PC-3 (cell line): ENCODE data around the gene IQCF6. TPM values are rescaled to one million over a fixed set of nuclear protein-coding genes. Genes with fewer than 3 reads are reported as not detected.

ENCODE experiments used
- ATAC-seq: fragments of 200-7000 bp; cut with Tn5 transposase; 2 replicates; pipeline ENCODE4 v1.9.1; 2020; ENCODE audit warnings: mild to moderate bottlenecking, moderate library complexity
- BruUV-seq: library from RNA; stranded (reverse); fragments of 400-500 nt; replicated peaks from 2 replicates; lab custom pipeline; 2021; lab: Mats Ljungman, UMichigan
- CTCF ChIA-PET: fragments of 300-600 bp; sonication (Branson Sonifier 250); formaldehyde crosslinking; loops from one replicate; lab custom pipeline; 2022; ENCODE audit warnings: antibody characterized with exemption; lab: Charles Lee
- POLR2A ChIA-PET: fragments of 300-600 bp; sonication (Branson Sonifier 250); formaldehyde crosslinking; loops from one replicate; lab custom pipeline; 2022; ENCODE audit warnings: antibody characterized with exemption; ENCODE audit not compliant: unreplicated experiment; lab: Charles Lee
- DNase-seq: peaks from one replicate; pipeline ENCODE4 v3.0.0-alpha.2; 2015
- H2AFZ ChIP-seq: fragments of 300-600 bp; sonication (generic); 2 replicates; pipeline ENCODE4 v1.6.0; 2016; ENCODE audit warnings: antibody characterized with exemption, low read length
- H3F3A ChIP-seq: fragments of 300-600 bp; sonication (generic); one replicate; pipeline ENCODE4 v1.6.0; 2017; ENCODE audit warnings: antibody characterized with exemption, low read length, control low read depth, mild to moderate bottlenecking; ENCODE audit not compliant: unreplicated experiment
- H3K27ac ChIP-seq: fragments of 300-600 bp; sonication (generic); 2 replicates; pipeline ENCODE4 v1.5.1; 2016; ENCODE audit warnings: mild to moderate bottlenecking, low read length
- H3K27me3 ChIP-seq: fragments of 300-600 bp; sonication (generic); 2 replicates; pipeline ENCODE4 v1.6.1; 2016; ENCODE audit warnings: low read length, mixed read lengths
- H3K36me3 ChIP-seq: fragments of 300-600 bp; sonication (generic); 2 replicates; pipeline ENCODE4 v1.6.1; 2016; ENCODE audit warnings: low read depth, mixed run types, low read length, mixed read lengths
- H3K4me1 ChIP-seq: fragments of 300-600 bp; sonication (generic); 2 replicates; pipeline ENCODE4 v1.5.1; 2016; ENCODE audit warnings: low read length; ENCODE audit not compliant: insufficient read depth
- H3K4me2 ChIP-seq: fragments of 300-600 bp; sonication (generic); 2 replicates; pipeline ENCODE4 v1.6.0; 2016; ENCODE audit warnings: low read length
- H3K4me3 ChIP-seq: fragments of 300-600 bp; sonication (generic); 2 replicates; pipeline ENCODE4 v1.5.1; 2016; ENCODE audit warnings: mild to moderate bottlenecking, low read length, mixed read lengths
- H3K79me2 ChIP-seq: fragments of 300-600 bp; sonication (generic); 2 replicates; pipeline ENCODE4 v1.6.1; 2017; ENCODE audit warnings: low read length, mixed read lengths
- H3K9ac ChIP-seq: fragments of 300-600 bp; sonication (generic); 2 replicates; pipeline ENCODE4 v1.6.0; 2016; ENCODE audit warnings: mild to moderate bottlenecking, low read length
- H3K9me2 ChIP-seq: fragments of 300-600 bp; sonication (generic); replicated peaks from 2 replicates; pipeline ENCODE4 v1.6.1; 2016; ENCODE audit warnings: mixed run types, low read length, mixed read lengths
- H3K9me3 ChIP-seq: fragments of 300-600 bp; sonication (generic); 2 replicates; pipeline ENCODE4 v1.6.1; 2016; ENCODE audit warnings: low read length, mixed read lengths
- H4K20me1 ChIP-seq: fragments of 300-600 bp; sonication (generic); 2 replicates; pipeline ENCODE4 v1.6.1; 2016; ENCODE audit warnings: low read length, mixed read lengths
- EZH2 ChIP-seq: fragments of 300-600 bp; sonication (generic); IDR thresholded peaks from one replicate; pipeline ENCODE4 v1.6.1; 2017; ENCODE audit warnings: antibody characterized with exemption, mild to moderate bottlenecking, low read length; ENCODE audit not compliant: unreplicated experiment
- EZH2phosphoT487 ChIP-seq: fragments of 300-600 bp; sonication (generic); IDR thresholded peaks from 2 replicates; pipeline ENCODE4 v1.6.1; 2018; ENCODE audit warnings: mild to moderate bottlenecking, antibody characterized with exemption, low read length, borderline replicate concordance
- intact Hi-C: fragments of 100-400 bp; cut with micrococcal nuclease; formaldehyde crosslinking; loops from 2 replicates; pipeline ENCODE4 v1.9.0; 2023
- total RNA-seq: library from RNA; depleted of rRNA; stranded (reverse); fragments of >200 nt; gene quantifications from 2 replicates; pipeline ENCODE4 v1.2.3, GENCODE V29; 2014
- TF ChIP-seq, protein P1 (sequence below): fragments of 300-600 bp; sonication (generic); conservative IDR thresholded peaks from 2 replicates; pipeline ENCODE4 v1.5.1; 2017; ENCODE audit warnings: antibody characterized with exemption, low read depth, mild to moderate bottlenecking, low read length

The IQCF6 gene
- total RNA-seq, 1 experiment from 2014 or later: not detected

GRCh38 chr3:51735950-51736349 is 43.1 kb downstream of the IQCF6 start:
- CTCF ChIA-PET: no interaction called here

DNA sequence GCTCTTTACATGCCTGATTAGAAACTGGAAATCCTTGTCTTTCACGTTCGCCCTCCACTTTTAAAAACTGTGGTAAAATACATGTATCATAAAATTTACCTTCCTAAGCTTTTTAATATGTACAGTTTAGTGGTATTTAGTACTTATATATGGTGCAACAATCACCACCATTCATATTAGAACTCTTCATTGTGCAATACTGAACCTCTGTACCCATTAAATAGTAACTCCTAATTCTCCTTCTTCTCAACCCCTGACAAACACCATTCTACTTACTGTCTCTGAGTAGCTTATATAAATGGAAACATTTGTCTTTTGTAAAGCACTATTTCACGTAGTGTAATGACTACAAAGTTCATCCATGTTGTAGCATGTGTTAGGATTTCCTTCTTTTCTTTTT is 44.0 kb downstream of the IQCF6 start:
- Histone ChIP-seq H3F3A (no peaks in the 10 kb centered on the region), H3K9ac (no peak overlapping the region), H3K79me2 (no peaks in the 10 kb centered on the region), H3K27me3 (peaks cover 53% of the 10 kb centered on the region), H3K4me1 (no peaks in the 10 kb centered on the region), H4K20me1 (no peaks in the 10 kb centered on the region), H3K36me3 (no peaks in the 10 kb centered on the region), H3K9me3 (no peaks in the 10 kb centered on the region), H3K27ac (no peak overlapping the region), H3K4me3 (no peak overlapping the region), H3K9me2 (no peaks in the 10 kb centered on the region), H3K4me2 (no peak overlapping the region), H2AFZ (no peak overlapping the region)
- POLR2A ChIA-PET: no interaction called here
- no TSS peak for BruUV-seq
- ATAC-seq (no peak), DNase-seq (no peak)
- intact Hi-C loops: no loop called here
- CTCF ChIA-PET: no interaction called here
- TF ChIP-seq, protein P1, sequence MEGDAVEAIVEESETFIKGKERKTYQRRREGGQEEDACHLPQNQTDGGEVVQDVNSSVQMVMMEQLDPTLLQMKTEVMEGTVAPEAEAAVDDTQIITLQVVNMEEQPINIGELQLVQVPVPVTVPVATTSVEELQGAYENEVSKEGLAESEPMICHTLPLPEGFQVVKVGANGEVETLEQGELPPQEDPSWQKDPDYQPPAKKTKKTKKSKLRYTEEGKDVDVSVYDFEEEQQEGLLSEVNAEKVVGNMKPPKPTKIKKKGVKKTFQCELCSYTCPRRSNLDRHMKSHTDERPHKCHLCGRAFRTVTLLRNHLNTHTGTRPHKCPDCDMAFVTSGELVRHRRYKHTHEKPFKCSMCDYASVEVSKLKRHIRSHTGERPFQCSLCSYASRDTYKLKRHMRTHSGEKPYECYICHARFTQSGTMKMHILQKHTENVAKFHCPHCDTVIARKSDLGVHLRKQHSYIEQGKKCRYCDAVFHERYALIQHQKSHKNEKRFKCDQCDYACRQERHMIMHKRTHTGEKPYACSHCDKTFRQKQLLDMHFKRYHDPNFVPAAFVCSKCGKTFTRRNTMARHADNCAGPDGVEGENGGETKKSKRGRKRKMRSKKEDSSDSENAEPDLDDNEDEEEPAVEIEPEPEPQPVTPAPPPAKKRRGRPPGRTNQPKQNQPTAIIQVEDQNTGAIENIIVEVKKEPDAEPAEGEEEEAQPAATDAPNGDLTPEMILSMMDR: no peak
- TF ChIP-seq EZH2phosphoT487: no peak

More at GRCh38 chr3:51735950-51736349, 43.1 kb downstream of the IQCF6 start:
- POLR2A ChIA-PET: no interaction called here
- Histone ChIP-seq H4K20me1 (no peaks in the 10 kb centered on the region), H2AFZ (no peak overlapping the region), H3K4me1 (no peaks in the 10 kb centered on the region), H3K4me3 (no peak overlapping the region), H3K79me2 (no peaks in the 10 kb centered on the region), H3K27ac (no peak overlapping the region), H3K9me3 (no peaks in the 10 kb centered on the region), H3F3A (no peaks in the 10 kb centered on the region), H3K9me2 (no peaks in the 10 kb centered on the region), H3K36me3 (no peaks in the 10 kb centered on the region), H3K9ac (no peak overlapping the region), H3K4me2 (no peak overlapping the region), H3K27me3 (peaks cover 60% of the 10 kb centered on the region)
- no TSS peak for BruUV-seq
- no peak for DNase-seq
- TF ChIP-seq EZH2phosphoT487: no peak
- TF ChIP-seq, protein P1: no peak
- no peak for TF ChIP-seq EZH2
- ATAC-seq: no peak
- intact Hi-C loops: no loop called here

DNA sequence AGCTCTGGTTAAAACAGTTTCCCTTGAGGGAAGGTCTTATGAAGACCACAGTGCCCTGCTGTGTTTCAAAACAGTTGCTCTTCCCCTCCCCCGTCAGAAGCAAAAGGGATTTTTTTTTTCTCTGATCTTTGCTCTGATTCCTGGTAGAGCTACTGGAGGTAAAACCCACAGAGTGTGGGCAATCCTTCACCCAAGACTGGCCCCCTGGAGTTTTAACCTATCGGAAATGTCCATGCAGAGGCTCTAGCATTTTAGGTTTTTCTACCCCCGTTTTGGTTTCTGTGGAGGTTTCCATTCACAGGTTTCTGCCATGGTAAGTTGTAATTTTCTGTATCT is 44.5 kb downstream of the IQCF6 start:
- Histone ChIP-seq H4K20me1 (no peaks in the 10 kb centered on the region), H3K9me2 (no peaks in the 10 kb centered on the region), H3K27me3 (peaks cover 48% of the 10 kb centered on the region), H2AFZ (no peak overlapping the region), H3K27ac (no peak overlapping the region), H3K4me1 (no peaks in the 10 kb centered on the region), H3K9me3 (no peaks in the 10 kb centered on the region), H3K9ac (no peak overlapping the region), H3K4me2 (no peak overlapping the region), H3F3A (no peaks in the 10 kb centered on the region), H3K36me3 (no peaks in the 10 kb centered on the region), H3K79me2 (no peaks in the 10 kb centered on the region), H3K4me3 (no peak overlapping the region)
- no TSS peak for BruUV-seq
- no peak for TF ChIP-seq EZH2
- TF ChIP-seq EZH2phosphoT487: no peak
- TF ChIP-seq, protein P1: no peak
- DNase-seq (no peak), ATAC-seq (no peak)
- ChIA-PET CTCF (no interaction called here), POLR2A (no interaction called here)
- intact Hi-C loops: no loop called here
